HEK293T (cell line): Measurements from ENCODE around the gene SLAIN1.

Experiments used
- CTBP1 ChIP-seq: fragments of 450-650 bp; IDR thresholded peaks from 2 replicates; pipeline ENCODE4 v1.6.1; 2016; ENCODE audit warnings: borderline replicate concordance
- ELF4 ChIP-seq: fragments of 450-650 bp; IDR thresholded peaks from 2 replicates; pipeline ENCODE4 v1.6.1; 2017; ENCODE audit warnings: antibody characterized with exemption
- FOXA1 ChIP-seq: fragments of 450-650 bp; IDR thresholded peaks from 2 replicates; pipeline ENCODE4 v1.6.1; 2016; ENCODE audit warnings: mild to moderate bottlenecking
- FOXK2 ChIP-seq: fragments of 450-650 bp; IDR thresholded peaks from 2 replicates; pipeline ENCODE4 v1.6.1; 2016; ENCODE audit warnings: mild to moderate bottlenecking
- FOXM1 ChIP-seq: fragments of 450-650 bp; IDR thresholded peaks from 2 replicates; pipeline ENCODE4 v1.6.1; 2017; ENCODE audit warnings: mild to moderate bottlenecking, borderline replicate concordance
- HDGF ChIP-seq: fragments of 450-650 bp; IDR thresholded peaks from 2 replicates; pipeline ENCODE4 v1.6.1; 2017; ENCODE audit warnings: antibody characterized with exemption, borderline replicate concordance
- L3MBTL2 ChIP-seq: fragments of 450-650 bp; conservative IDR thresholded peaks from 2 replicates; pipeline ENCODE4 v1.6.1; 2016; ENCODE audit warnings: mild to moderate bottlenecking
- NFRKB ChIP-seq: fragments of 450-650 bp; IDR thresholded peaks from 2 replicates; pipeline ENCODE4 v1.6.1; 2016; ENCODE audit warnings: mild to moderate bottlenecking, moderate library complexity
- SP1 ChIP-seq: fragments of 450-650 bp; IDR thresholded peaks from 2 replicates; pipeline ENCODE4 v1.6.1; 2017
- SUZ12 ChIP-seq: fragments of 450-650 bp; IDR thresholded peaks from 2 replicates; pipeline ENCODE4 v1.6.1; 2016; ENCODE audit warnings: mild to moderate bottlenecking
- TARDBP ChIP-seq: fragments of 450-650 bp; IDR thresholded peaks from 2 replicates; pipeline ENCODE4 v1.6.1; 2016
- ZNF384 ChIP-seq: fragments of 450-650 bp; IDR thresholded peaks from 2 replicates; pipeline ENCODE4 v1.6.1; 2016
- TF ChIP-seq, protein P1 (sequence below): fragments of 450-650 bp; IDR thresholded peaks from 2 replicates; pipeline ENCODE4 v1.6.1; 2016

DNA sequence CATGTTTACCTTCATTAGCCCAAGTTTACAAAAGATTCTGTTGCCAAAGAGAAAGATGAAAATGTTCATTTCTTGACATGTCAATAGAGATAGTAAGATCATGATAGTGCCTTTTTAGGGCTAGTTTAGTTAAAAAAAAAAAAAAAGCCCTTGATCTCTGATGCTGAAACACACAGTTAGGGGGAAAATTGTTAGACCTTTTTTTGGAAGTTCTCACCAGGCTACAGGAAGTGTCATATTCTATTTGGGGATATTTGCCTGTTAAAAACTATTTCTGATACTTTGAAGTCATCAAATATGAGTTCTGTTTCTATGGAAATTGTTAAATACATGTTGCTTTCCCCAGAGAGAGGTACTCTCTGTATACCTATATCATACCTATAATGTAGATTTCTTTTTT lies 21.6 kb downstream of the SLAIN1 start:
- no peak for TF ChIP-seq ZNF384
- no peak for TF ChIP-seq TARDBP
- TF ChIP-seq SP1 = no peak
- TF ChIP-seq HDGF = no peak
- no peak for TF ChIP-seq ELF4
- no peak for TF ChIP-seq SUZ12
- no peak for TF ChIP-seq FOXK2
- TF ChIP-seq NFRKB = no peak
- TF ChIP-seq FOXM1 = no peak
- TF ChIP-seq, protein P1, sequence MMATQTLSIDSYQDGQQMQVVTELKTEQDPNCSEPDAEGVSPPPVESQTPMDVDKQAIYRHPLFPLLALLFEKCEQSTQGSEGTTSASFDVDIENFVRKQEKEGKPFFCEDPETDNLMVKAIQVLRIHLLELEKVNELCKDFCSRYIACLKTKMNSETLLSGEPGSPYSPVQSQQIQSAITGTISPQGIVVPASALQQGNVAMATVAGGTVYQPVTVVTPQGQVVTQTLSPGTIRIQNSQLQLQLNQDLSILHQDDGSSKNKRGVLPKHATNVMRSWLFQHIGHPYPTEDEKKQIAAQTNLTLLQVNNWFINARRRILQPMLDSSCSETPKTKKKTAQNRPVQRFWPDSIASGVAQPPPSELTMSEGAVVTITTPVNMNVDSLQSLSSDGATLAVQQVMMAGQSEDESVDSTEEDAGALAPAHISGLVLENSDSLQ = no peak
- no peak for TF ChIP-seq FOXA1
- no peak for TF ChIP-seq CTBP1
- no peak for TF ChIP-seq L3MBTL2
